ENCODE measurements around the gene FXYD5.

Gene FXYD5

DNA sequence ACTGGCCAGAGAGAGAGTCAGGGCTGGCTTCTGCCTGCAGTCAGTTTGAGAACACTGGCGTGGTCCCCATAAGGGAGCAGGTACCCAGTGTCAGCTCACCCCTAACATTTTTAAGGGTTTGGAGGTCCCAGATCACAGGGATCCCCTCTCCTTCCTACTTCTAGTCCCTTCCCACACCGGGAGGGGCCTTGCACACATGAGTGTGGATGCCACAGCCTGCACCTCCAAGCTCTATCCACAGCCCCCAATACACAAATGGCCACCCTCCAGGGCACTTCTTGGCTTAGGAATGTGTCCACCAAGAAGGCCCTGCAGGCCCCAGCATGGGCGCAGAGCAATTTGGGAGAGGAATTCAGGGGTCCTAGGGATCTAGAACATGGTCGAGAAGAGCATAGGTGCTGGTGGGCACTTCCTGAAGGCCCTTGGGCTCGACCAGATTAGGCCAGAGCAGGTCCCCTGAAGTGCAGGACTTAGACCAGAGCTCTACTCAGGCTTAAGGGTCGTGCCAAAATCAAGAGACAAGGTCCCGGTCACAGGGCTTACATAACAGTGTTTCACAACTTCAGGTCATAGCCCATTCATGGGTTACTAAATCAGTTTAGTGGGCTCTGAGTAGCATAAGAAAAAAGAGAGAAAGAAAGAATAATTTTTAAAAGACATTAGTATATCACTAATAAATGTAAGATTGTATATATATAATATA, 16.0 kb downstream of the FXYD5 start:
- Histone ChIP-seq H3K4me3 (no peak overlapping the region), H3K27ac (no peak overlapping the region)
- no peak for DNase-seq (ENCODE audit: low spot score)
- TF ChIP-seq, protein P1, sequence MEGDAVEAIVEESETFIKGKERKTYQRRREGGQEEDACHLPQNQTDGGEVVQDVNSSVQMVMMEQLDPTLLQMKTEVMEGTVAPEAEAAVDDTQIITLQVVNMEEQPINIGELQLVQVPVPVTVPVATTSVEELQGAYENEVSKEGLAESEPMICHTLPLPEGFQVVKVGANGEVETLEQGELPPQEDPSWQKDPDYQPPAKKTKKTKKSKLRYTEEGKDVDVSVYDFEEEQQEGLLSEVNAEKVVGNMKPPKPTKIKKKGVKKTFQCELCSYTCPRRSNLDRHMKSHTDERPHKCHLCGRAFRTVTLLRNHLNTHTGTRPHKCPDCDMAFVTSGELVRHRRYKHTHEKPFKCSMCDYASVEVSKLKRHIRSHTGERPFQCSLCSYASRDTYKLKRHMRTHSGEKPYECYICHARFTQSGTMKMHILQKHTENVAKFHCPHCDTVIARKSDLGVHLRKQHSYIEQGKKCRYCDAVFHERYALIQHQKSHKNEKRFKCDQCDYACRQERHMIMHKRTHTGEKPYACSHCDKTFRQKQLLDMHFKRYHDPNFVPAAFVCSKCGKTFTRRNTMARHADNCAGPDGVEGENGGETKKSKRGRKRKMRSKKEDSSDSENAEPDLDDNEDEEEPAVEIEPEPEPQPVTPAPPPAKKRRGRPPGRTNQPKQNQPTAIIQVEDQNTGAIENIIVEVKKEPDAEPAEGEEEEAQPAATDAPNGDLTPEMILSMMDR (IDR thresholded peaks at IDR 0.05) = no peak

DNA sequence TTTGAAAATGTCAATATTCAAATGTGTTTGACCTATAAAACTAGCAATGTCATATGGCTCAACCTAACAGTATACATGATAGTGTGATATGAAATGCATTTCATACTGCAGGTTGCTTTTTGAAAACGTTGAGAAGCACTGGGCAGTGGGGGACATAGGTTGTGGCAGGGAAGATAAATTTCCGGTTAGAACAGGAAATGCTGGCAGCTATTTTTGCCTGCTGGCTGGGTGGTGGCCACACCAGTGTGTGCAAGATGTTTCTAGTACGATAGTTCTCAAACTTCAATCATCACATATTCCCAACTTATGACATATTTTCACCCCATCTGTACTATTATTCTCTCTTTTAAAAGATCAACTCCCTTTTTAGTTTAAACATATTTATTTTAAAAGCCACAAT, 17.2 kb downstream of the FXYD5 start:
- DNase-seq (ENCODE audit: low spot score) = no peak

DNA sequence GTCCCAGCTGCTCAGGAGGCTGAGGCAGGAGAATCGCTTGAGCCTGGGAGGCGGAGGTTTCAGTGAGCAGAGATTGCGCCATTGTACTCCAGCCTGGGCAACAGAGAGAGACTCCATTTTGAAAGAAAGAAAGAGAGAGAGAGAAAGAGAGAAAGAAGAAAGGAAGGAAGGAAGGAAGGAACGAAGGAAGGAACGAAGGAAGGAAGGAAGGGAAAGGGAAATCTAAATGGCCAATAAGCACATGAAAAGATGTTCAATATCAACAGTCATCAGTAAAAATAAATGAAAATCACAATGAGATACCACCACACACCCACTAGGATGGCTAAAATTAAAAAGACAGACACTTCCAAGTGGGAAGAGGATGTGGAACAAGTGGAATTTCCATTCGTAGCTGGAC, 19.7 kb downstream of the FXYD5 start:
- H3K27ac ChIP-seq = no peak overlapping the region
- TF ChIP-seq, protein P1 (IDR thresholded peaks at IDR 0.05) = no peak
- H3K4me3 ChIP-seq = no peak overlapping the region
- no peak for DNase-seq (ENCODE audit: low spot score)

More for the DNA sequence above, 17.2 kb downstream of the FXYD5 start:
- TF ChIP-seq, protein P1 (IDR thresholded peaks at IDR 0.05) = no peak
- no peak overlapping the region for H3K27ac ChIP-seq
- no peak overlapping the region for H3K4me3 ChIP-seq

DNA sequence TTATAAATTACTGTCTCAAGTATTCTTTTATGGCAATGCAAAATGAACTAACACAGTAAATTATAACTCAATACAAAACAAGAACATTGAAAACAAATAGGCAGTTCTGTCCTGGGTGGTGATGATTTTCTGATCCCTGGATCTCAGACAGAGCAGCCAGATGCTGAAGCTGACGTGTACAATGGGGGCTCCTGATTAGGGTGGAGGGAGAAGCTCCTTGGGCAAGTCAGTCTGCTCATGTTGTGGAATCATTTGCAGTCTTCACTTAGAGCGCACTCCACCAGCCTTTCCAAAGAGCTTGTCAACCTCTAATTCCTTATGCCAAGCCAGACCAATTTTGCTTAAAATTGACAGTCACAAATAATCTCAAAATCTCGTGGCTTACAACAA, 21.6 kb downstream of the FXYD5 start:
- DNase-seq (ENCODE audit: low spot score) = no peak
- TF ChIP-seq, protein P1 (IDR thresholded peaks at IDR 0.05) = no peak
- Histone ChIP-seq H3K27ac (no peak overlapping the region), H3K4me3 (no peak overlapping the region)

DNA sequence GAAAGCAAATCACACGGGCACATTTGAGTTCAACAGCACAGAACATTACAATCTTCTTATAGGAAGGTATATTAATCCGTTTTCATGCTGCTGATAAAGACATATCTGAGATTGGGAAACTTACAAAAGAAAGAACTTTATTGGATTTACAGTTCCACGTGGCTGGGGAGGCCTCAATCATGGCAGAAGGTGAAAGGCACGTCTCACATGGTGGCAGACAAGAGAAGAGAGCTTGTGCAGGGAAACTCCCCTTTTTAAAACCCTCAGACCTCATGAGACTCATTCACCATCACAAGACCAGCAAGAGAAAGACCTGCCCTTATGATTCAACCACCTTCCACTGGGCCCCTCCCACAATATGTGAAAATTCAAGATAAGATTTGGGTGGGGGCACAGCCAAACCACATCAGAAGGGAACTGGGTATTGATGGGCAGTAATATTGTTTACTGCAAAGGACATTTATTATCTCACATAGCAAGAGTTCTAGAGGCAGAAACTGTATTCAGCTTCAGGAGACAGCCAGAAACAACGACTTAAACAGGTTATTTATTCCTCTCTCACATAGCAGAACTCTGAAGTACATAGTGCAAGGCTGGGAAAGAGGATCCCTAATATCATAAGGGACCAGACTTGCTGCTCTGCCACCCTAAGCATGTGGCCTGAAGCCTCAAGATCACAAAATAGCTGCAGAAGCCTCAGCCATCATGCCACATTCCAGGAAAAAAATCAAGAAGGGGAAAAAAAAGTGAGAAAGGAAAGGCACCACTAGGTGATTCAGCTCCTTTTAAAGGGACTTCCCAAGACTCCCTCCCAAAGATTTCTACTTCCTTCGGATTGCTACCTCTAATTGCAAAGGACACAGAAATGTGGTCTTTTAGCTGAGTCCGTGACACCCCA, 23.1 kb downstream of the FXYD5 start:
- Histone ChIP-seq H3K4me3 (no peak overlapping the region), H3K27ac (no peak overlapping the region)
- TF ChIP-seq, protein P1 (IDR thresholded peaks at IDR 0.05) = no peak
- no peak for DNase-seq (ENCODE audit: low spot score)

DNA sequence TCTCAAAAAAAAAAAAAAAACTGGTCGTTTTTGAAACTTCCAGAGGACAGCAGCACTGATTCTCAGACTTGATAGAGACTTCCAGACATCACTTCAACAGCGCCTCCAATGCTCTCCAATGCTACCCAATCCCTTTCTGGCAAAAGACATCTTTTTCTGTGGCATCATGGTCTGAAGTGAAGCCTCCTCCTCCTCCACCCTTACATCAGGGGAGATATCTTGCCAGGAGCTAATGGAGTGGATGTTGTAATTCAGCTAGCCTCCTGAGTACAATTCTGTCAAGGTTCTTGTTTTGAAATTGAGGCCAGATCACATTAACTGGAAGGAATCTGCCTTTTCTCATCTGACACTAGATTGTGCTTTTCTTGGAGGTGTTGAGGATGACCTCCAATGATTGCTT, 24.2 kb downstream of the FXYD5 start:
- Histone ChIP-seq H3K4me3 (no peak overlapping the region), H3K27ac (no peak overlapping the region)
- DNase-seq (ENCODE audit: low spot score) = no peak
- TF ChIP-seq, protein P1 (IDR thresholded peaks at IDR 0.05) = no peak

All from coronary artery (tissue), 2 donors.